SU-DHL-6 (cell line): ENCODE data around the gene SIRPA.

ENCODE experiments used
- H2AFZ ChIP-seq: fragments of 200-600 bp; sonication (generic); 2 replicates; pipeline ENCODE4 v1.6.1; 2014; ENCODE audit warnings: low read depth, mild to moderate bottlenecking, moderate library complexity, mixed read lengths, antibody characterized with exemption, low read length; ENCODE audit not compliant: severe bottlenecking
- H3F3A ChIP-seq: fragments of 200-600 bp; shearing (Covaris generic); 2 replicates; pipeline ENCODE4 v1.6.0; 2016; ENCODE audit warnings: antibody characterized with exemption, mild to moderate bottlenecking; ENCODE audit not compliant: insufficient read depth
- H3K27ac ChIP-seq: fragments of 200-600 bp; sonication (generic); 2 replicates; pipeline ENCODE4 v1.5.1; 2016; ENCODE audit warnings: low read depth, mild to moderate bottlenecking, low read length, moderate library complexity, mixed read lengths
- H3K27me3 ChIP-seq: fragments of 200-600 bp; sonication (generic), shearing (Covaris generic); 2 replicates; pipeline ENCODE4 v1.6.0; 2014; ENCODE audit warnings: mild to moderate bottlenecking, low read length
- H3K36me3 ChIP-seq: fragments of 200-600 bp; sonication (generic); 2 replicates; pipeline ENCODE4 v1.6.1; 2014; ENCODE audit warnings: mild to moderate bottlenecking, low read length, mixed read lengths
- H3K4me2 ChIP-seq: fragments of 300-600, 200-600 bp; shearing (Covaris generic), sonication (generic); 2 replicates; pipeline ENCODE4 v1.6.0; 2014; ENCODE audit warnings: low read length, low read depth, mild to moderate bottlenecking; ENCODE audit not compliant: poor library complexity, severe bottlenecking
- H3K4me3 ChIP-seq: fragments of 200-600 bp; sonication (generic); 2 replicates; pipeline ENCODE4 v1.5.1; 2014; ENCODE audit warnings: antibody characterized with exemption, low read length, mild to moderate bottlenecking, mixed read lengths; ENCODE audit not compliant: insufficient read depth, poor library complexity, severe bottlenecking
- H3K79me2 ChIP-seq: fragments of 200-600 bp; sonication (generic); 2 replicates; pipeline ENCODE4 v1.6.1; 2014; ENCODE audit warnings: mild to moderate bottlenecking, low read length, moderate library complexity; ENCODE audit not compliant: insufficient read depth
- H3K9ac ChIP-seq: fragments of 200-600 bp; sonication (generic); 2 replicates; pipeline ENCODE4 v1.7.0; 2014; ENCODE audit warnings: mild to moderate bottlenecking, low read length
- H3K9me2 ChIP-seq: fragments of 200-600 bp; sonication (generic); replicated peaks from 2 replicates; pipeline ENCODE4 v1.6.1; 2014; ENCODE audit warnings: low read length; ENCODE audit not compliant: insufficient read depth
- H3K9me3 ChIP-seq: fragments of 200-600 bp; sonication (generic); 2 replicates; pipeline ENCODE4 v1.6.1; 2014; ENCODE audit warnings: low read length, mixed read lengths; ENCODE audit not compliant: insufficient read depth
- H4K20me1 ChIP-seq: fragments of 200-600 bp; sonication (generic); 2 replicates; pipeline ENCODE4 v1.6.1; 2014; ENCODE audit warnings: low read depth, mild to moderate bottlenecking, antibody characterized with exemption, low read length, moderate library complexity, mixed read lengths
- EZH2phosphoT487 ChIP-seq: fragments of 200-600 bp; sonication (generic), shearing (Covaris generic); conservative IDR thresholded peaks from 2 replicates; pipeline ENCODE4 v1.6.1; 2018; ENCODE audit warnings: mild to moderate bottlenecking, antibody characterized with exemption, low read length, moderate library complexity, mixed read lengths
- TF ChIP-seq, protein P1 (sequence below): fragments of 200-600 bp; sonication (generic); IDR thresholded peaks from one replicate; pipeline ENCODE4 v1.5.1; 2017; ENCODE audit warnings: antibody characterized with exemption, mild to moderate bottlenecking, low read length, moderate library complexity; ENCODE audit not compliant: insufficient read depth, poor library complexity, severe bottlenecking

SIRPA gene

DNA sequence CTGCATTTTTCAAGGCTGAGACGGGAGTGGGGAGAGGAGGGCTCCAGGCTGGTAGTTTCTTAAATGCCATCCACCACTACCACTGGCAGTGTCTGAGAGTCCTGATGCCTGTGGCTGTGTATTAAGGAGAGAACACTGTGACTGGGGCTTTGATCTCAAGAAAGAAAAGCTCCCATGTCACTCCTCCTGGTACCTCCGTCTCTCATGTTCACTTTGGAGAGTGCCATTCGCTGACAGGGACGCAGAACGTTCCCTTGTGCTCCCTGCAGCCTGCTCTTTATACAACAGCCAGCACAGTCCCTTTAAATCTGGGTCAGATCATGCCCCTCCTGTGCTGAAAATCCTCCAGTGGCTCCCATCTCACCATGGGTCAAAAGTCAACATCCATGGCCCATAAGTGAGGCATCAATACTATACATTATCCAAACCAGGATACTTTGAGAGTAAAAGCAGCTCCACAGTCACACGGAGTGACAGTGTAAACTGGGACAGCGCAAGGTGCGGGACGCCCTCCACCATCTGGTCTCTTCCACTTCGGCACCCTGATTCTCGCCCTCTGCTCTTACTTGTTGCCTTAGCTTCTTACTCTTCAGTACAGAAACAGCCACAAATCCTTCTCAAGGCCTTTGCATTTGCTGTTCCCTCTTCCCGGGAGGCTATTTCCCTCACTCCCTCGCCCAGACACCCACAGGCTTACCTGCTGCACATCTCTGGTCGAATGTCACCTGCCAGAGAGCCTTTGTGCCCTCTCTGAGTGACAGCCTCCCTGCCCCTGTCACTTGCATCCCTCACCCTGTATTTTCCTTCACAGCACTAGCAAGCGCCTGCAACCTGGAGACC lies 78.6 kb downstream of the SIRPA start:
- Histone ChIP-seq H4K20me1 (no peaks in the 10 kb centered on the region), H3K27ac (no peak overlapping the region), H3K9me2 (no peaks in the 10 kb centered on the region), H3K9ac (no peak overlapping the region), H3F3A (no peaks in the 10 kb centered on the region), H3K36me3 (no peaks in the 10 kb centered on the region), H3K27me3 (no peaks in the 10 kb centered on the region), H2AFZ (no peak overlapping the region), H3K4me2 (no peak overlapping the region), H3K9me3 (no peaks in the 10 kb centered on the region), H3K4me3 (no peak overlapping the region), H3K79me2 (no peaks in the 10 kb centered on the region)
- TF ChIP-seq, protein P1, sequence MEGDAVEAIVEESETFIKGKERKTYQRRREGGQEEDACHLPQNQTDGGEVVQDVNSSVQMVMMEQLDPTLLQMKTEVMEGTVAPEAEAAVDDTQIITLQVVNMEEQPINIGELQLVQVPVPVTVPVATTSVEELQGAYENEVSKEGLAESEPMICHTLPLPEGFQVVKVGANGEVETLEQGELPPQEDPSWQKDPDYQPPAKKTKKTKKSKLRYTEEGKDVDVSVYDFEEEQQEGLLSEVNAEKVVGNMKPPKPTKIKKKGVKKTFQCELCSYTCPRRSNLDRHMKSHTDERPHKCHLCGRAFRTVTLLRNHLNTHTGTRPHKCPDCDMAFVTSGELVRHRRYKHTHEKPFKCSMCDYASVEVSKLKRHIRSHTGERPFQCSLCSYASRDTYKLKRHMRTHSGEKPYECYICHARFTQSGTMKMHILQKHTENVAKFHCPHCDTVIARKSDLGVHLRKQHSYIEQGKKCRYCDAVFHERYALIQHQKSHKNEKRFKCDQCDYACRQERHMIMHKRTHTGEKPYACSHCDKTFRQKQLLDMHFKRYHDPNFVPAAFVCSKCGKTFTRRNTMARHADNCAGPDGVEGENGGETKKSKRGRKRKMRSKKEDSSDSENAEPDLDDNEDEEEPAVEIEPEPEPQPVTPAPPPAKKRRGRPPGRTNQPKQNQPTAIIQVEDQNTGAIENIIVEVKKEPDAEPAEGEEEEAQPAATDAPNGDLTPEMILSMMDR = no peak
- no peak for TF ChIP-seq EZH2phosphoT487

DNA sequence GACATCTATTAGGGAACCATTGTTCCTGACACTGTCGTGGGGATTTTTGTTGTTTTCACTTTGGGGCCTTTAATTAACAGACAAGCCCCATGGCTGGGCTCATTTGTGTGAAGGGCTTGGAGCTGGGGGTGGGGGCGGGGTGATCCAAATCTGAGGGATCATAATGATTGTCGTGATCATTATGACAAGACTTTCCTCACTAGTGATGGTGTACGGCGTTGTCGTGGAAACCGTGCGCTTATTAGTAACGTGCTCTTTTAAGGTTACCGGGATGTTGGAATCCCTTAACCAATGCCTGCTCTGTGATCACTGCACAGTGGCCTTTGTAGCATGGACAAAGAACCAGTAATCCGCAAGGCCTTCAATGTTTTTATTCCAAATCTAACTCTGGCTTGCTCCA lies 80.1 kb downstream of the SIRPA start:
- Histone ChIP-seq H2AFZ (no peak overlapping the region), H3K27ac (no peak overlapping the region), H3K4me2 (no peak overlapping the region), H3K9me2 (no peaks in the 10 kb centered on the region), H3K79me2 (no peaks in the 10 kb centered on the region), H3K36me3 (no peaks in the 10 kb centered on the region), H3K9ac (no peak overlapping the region), H3K9me3 (no peaks in the 10 kb centered on the region), H3F3A (no peaks in the 10 kb centered on the region), H3K4me3 (no peak overlapping the region), H4K20me1 (no peaks in the 10 kb centered on the region), H3K27me3 (no peaks in the 10 kb centered on the region)
- TF ChIP-seq, protein P1 = no peak
- no peak for TF ChIP-seq EZH2phosphoT487

DNA sequence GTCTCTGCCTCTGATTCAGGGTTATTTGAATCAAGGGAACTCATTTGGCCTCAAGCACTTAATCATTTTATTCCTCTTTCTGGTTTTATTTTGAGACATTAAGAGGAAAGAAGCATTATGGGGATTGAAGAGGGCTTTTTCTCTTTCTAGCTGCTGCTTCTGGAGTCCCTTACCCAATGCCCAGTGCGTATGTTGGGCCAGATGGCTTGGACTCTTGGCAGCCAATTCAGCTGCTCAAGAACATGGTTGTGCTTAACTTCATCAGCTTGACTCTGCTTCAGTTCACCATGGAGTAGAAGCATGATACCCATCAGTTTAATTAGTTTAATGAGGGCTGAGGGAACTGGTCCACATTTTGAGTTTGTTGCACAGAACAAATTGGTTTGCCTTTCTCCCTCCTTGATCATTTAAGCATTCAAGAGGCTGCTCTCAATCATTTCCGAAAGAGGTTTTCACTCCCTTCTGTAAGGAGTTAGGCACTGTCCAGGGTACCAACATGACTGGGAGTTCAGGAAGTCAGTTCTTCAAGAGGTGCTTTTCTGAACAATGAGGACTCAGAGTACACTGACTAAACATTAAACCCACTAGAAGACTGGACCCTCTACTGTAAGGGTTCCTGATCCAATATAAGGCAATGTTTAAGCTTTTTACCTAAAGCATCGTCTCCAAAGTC lies 84.0 kb downstream of the SIRPA start:
- TF ChIP-seq, protein P1 = no peak
- TF ChIP-seq EZH2phosphoT487 = no peak
- Histone ChIP-seq H3K9ac (no peak overlapping the region), H3K27me3 (no peaks in the 10 kb centered on the region), H3K9me3 (no peaks in the 10 kb centered on the region), H3K4me2 (no peak overlapping the region), H3K4me3 (no peak overlapping the region), H3F3A (no peaks in the 10 kb centered on the region), H2AFZ (no peak overlapping the region), H3K27ac (no peak overlapping the region), H3K36me3 (no peaks in the 10 kb centered on the region), H3K9me2 (no peaks in the 10 kb centered on the region), H4K20me1 (no peaks in the 10 kb centered on the region), H3K79me2 (no peaks in the 10 kb centered on the region)
